ENCODE results near the gene RAI1. TPM values are rescaled to one million over a fixed set of nuclear protein-coding genes. Genes with fewer than 3 reads are reported as not detected.

RAI1 gene
- total RNA-seq, 2 experiments from 2014 or later: 9.2 to 12.0 TPM

GRCh38 chr17:17860766-17861107 is 179.5 kb downstream of the RAI1 start:
- H3K36me3 Mint-ChIP-seq (ENCODE audit: low read depth): no peaks in the 10 kb centered on the region
- intact Hi-C loops (cut with micrococcal nuclease): loop anchor here (1.0 kb wide), 3 partner anchors 48 to 179 kb away; partner anchors contain the start of gene RAI1

More at GRCh38 chr17:17860766-17861107, 179.5 kb downstream of the RAI1 start:
- no peaks in the 10 kb centered on the region for H3K27me3 Mint-ChIP-seq (ENCODE audit: low read depth)
- no peaks in the 10 kb centered on the region for H3K9me3 Mint-ChIP-seq
- no peak overlapping the region for H3K27ac Mint-ChIP-seq
- no peak for DNase-seq
- no peak overlapping the region for H3K4me3 Mint-ChIP-seq
- H3K4me1 Mint-ChIP-seq (ENCODE audit: low read depth): peaks cover 20% of the 10 kb centered on the region
- CTCF ChIA-PET: interaction anchor here (0.5 to 5.6 kb wide), 14 partner anchors 10 to 182 kb away, joined by 3 to 76 read pairs (median 4); no protein-coding TSS in a partner anchor

Small RNA genes lying within 50 kb of the gene (microRNA-seq; reads per million reads assigned to microRNA genes)
- gene MIR33B (ENCODE audit: borderline microRNAs expressed, borderline replicate concordance) (783 reads per million, percentile 82 among the genes with 10 or more reads in this experiment), gene MIR6777 (ENCODE audit: borderline microRNAs expressed, borderline replicate concordance) (4.9 reads per million)

Other genes with a start within 250 kb of the RAI1 start
- 10 to 100 TPM; 13.2 to 14.4 TPM for gene MED9, start 204.5 kb upstream of the RAI1 start, total RNA-seq
- under 1 TPM; 0.17 to 0.36 TPM for gene RASD1, start 185.1 kb upstream of the RAI1 start, total RNA-seq
- 10 to 100 TPM; 33.7 to 35.6 TPM for gene PEMT, start 89.8 kb upstream of the RAI1 start, total RNA-seq
- gene SREBF1, start 155.5 kb downstream of the RAI1 start, total RNA-seq: 10 to 100 TPM; 79.3 to 84.9 TPM

Measured in activated naive CD4-positive, alpha-beta T cell treated with anti-CD3 and anti-CD28 coated beads for 36 hours (primary cell).